Glomerular visceral epithelial cell (primary cell): ENCODE data around the gene COL7A1.

Experiments
- DNase-seq: peaks from one replicate; pipeline ENCODE4 v3.0.0-alpha.2; 2016; ENCODE audit errors: extremely low spot score

Gene COL7A1

GRCh38 chr3:48619541-48620524, 24.7 kb upstream of the COL7A1 start:
- DNase-seq: no peak

- no peak for DNase-seq
These were observed 22.4 kb upstream of the COL7A1 start for GRCh38 chr3:48617559-48617958.

GRCh38 chr3:48614044-48614443, 18.9 kb upstream of the COL7A1 start:
- no peak for DNase-seq

- DNase-seq: no peak
These were observed 17.2 kb upstream of the COL7A1 start for GRCh38 chr3:48612309-48612708.

- DNase-seq: peak; percentile 94
These were observed 14.2 kb upstream of the COL7A1 start, which contains the start of gene UQCRC1 for GRCh38 chr3:48609088-48610005. Gene UQCRC1 (minus strand): TSS chr3:48609646. CDS start chr3:48609620, 26 bp downstream.

GRCh38 chr3:48607519-48607918, 12.4 kb upstream of the COL7A1 start:
- no peak for DNase-seq

- no peak for DNase-seq
These were observed 6.5 kb upstream of the COL7A1 start for GRCh38 chr3:48601622-48601994.

GRCh38 chr3:48600711-48601621, 5.8 kb upstream of the COL7A1 start:
- DNase-seq: no peak

GRCh38 chr3:48599509-48600285, 4.6 kb upstream of the COL7A1 start:
- DNase-seq: no peak

- no peak for DNase-seq
These were observed 4.0 kb upstream of the COL7A1 start for GRCh38 chr3:48599077-48599501.

- peak; percentile 71 for DNase-seq
These were observed 3.4 kb upstream of the COL7A1 start for GRCh38 chr3:48598323-48599076.

GRCh38 chr3:48597408-48597800, 2.3 kb upstream of the COL7A1 start:
- DNase-seq: no peak

GRCh38 chr3:48596676-48597407, 1.7 kb upstream of the COL7A1 start:
- no peak for DNase-seq

GRCh38 chr3:48596157-48596556, 1.0 kb upstream of the COL7A1 start:
- DNase-seq: no peak

- DNase-seq: peak; percentile 99
These were observed 495 bp upstream of the COL7A1 start for GRCh38 chr3:48595526-48596121.

GRCh38 chr3:48594417-48595049, 596 bp downstream of the COL7A1 start:
- peak; percentile 25 for DNase-seq

- no peak for DNase-seq
These were observed 1.8 kb downstream of the COL7A1 start for GRCh38 chr3:48593337-48593736.

- no peak for DNase-seq
These were observed 2.5 kb downstream of the COL7A1 start for GRCh38 chr3:48592519-48593087.
